Measurements from ENCODE around the gene TBC1D22A.
A peak's percentile ranks its signal among the peaks of the same experiment; 100 is the strongest.
"Not testable (repeated sequence)": the region's sequence is repeated elsewhere in the genome, so short reads cannot be mapped to it uniquely, and the experiment has no call there.

The TBC1D22A gene

GRCh38 chr22:46774253-46774979, 12.0 kb downstream of the TBC1D22A start:
- DNase-seq = peak; percentile 88 to 94 (median 92)

- no peak for DNase-seq
These were observed 12.8 kb downstream of the TBC1D22A start for GRCh38 chr22:46774980-46775849.

GRCh38 chr22:46775850-46776826, 13.7 kb downstream of the TBC1D22A start:
- DNase-seq = no peak

- no peak for DNase-seq
These were observed 14.6 kb downstream of the TBC1D22A start for GRCh38 chr22:46776876-46777608.

GRCh38 chr22:46777609-46777970, 15.1 kb downstream of the TBC1D22A start:
- DNase-seq = peak; percentile 63 to 84 (median 72)

- DNase-seq = no peak
These were observed 16.6 kb downstream of the TBC1D22A start for GRCh38 chr22:46779023-46779422.

GRCh38 chr22:46779651-46780050, 17.2 kb downstream of the TBC1D22A start:
- DNase-seq = no peak

GRCh38 chr22:46780453-46780852, 18.0 kb downstream of the TBC1D22A start:
- DNase-seq = no peak

DNA sequence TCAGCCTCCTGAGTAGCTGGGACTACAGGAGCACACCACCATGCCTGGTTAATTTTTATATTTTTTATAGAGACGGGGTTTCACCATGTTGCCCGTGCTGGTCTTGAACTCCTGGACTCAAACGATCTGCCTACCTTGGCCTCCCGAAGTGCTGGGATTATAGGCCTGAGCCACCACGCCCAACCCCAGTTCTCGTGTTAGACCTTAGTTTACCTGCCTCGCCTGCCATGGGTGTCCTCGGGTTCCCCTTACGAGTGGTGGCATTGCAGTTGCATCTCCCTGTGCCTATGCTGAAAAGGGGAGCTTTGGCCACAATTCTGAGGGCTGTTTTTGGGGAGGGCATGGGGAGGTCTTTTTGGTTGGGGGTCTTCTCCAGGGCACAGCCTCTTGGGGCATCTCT, 18.8 kb downstream of the TBC1D22A start:
- no peak for DNase-seq

GRCh38 chr22:46782200-46782599, 19.8 kb downstream of the TBC1D22A start:
- DNase-seq = not testable (repeated sequence)

DNA sequence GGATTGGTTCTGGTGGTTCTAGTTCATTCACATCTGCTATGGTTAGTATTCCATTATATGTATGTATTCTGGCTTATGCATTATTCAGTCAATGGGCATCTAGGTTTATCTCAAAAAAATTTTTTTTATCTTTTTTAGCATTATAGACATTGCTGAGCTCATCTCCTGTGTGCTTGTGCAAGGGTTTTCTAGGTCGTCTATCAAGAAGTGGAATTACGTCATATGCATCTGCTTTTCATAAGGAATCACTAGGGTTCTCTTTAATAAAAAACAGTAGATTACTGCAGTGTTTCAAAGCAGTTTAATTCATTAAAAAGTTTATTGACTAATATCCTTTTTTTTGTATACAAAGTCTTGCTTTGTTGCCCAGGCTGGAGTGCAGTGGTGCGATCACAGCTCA, 21.3 kb downstream of the TBC1D22A start:
- DNase-seq = peak in 2 of 4 experiments; percentile 31 to 41

DNA sequence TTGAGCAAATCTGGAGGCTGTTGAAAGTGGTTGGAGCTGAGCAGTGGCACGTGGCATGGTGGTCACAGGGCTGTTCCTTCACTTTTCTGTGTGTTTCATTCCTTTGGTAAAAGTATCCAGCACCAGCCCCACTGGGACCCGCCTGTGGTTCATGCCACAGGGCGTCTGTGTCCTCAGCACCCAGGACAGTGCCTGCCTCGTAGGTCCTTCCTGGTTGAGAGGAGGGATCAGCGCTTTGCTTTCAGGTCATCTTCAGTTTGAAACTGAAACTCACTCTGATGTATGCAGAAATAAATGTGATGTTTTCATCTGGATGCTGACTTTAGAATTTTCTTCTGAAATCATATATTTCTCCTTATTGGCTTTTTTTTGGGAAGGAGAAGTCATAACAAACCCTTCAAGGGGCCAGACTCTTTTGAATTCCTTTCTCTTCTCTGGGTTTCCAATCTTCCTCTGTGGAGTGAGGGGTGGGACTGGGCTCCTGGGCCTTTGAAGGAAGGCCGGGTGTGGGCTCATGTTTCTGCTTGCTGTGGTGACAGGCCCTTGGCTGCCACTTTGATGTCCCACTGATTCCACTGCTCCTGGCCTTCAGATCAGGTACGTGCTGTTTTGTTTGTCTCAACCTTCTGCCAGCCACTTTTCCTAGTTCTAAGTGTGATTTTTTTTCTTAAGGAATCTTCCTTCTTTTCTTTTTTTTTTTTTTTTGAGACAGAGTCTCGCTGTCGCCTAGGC, 26.2 kb downstream of the TBC1D22A start:
- DNase-seq = peak in 3 of 4 experiments; percentile 32 to 44 (median 40)

DNA sequence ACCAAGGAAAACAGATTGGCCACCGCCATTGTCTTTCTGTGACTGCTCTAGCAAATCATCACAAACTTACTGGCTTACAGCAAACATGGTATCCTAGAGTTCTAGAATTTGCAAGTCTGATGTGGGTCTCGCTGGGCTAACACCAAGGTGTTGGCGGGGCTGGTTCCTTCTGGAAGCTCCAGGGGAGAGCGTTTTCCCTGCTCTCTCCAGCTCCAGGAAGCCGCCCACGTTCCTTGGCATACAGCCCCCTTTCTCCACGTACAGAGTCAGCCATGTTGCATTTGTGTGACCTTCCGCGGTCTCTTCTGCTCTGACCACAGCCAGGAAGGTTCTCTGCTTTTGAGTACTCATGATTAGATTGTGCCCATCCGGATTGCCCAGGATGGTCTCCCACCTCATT, 27.5 kb downstream of the TBC1D22A start:
- DNase-seq = no peak

DNA sequence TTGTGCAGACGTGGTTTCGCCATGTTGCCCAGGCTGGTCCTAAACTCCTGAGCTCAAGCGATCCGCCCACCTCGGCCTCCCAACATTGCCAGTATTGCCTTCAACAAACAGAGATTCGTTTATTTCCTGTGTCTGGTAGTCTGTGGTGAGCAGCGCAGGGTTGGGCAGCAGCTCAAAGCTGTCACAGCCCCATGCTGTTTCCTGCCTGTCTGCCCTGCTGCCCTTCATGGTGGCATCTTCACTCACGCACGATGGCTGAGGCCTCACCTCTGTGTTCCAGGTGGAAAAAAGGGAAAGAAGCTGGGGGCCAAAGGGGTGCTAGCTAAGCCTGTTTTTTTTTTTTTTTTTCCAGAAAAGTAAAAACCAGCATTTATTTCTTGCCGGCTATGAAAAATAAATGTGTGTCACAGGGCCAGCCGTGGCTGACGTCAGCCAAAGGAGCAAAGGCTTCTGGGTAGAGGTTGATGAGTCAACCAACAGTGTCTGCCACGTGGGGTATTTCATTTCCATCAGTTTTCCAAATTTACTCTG, 28.8 kb downstream of the TBC1D22A start:
- peak; percentile 81 to 87 (median 82) for DNase-seq

DNA sequence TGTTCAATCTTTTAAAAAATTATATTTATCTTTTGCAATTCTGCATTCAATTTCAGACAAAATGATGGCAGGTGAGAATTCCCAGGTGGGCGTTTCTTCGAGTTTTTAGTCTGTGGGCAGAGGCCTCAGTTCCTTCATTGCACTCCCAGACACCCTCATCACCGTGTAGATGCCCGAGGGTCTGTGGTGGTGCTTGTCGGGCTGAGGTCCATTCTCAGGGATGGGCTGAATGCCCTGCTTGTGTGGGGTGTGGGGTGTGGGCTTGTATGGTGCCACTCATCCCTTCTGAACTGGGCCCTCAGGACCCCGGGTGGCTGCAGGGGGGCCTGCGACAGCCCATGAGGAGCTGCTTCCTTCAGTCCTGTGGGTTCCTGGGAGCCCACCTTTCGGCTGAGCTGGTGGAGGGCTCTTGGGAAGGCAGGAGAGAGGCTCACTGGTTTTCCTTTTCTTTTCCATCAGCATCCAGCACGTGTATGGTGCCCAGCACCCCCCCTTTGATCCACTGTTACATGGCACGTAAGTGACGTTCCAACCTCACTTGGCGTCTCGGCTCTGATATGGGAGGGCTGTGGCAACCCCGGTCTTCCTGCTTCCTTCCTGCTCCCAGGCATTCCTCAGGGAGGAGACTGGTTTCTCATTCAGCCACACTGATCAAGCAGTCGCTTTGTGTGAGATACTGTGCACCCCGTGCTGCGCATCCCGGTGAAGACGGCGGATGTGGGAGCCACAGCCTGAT, 29.8 kb downstream of the TBC1D22A start:
- DNase-seq = no peak

DNA sequence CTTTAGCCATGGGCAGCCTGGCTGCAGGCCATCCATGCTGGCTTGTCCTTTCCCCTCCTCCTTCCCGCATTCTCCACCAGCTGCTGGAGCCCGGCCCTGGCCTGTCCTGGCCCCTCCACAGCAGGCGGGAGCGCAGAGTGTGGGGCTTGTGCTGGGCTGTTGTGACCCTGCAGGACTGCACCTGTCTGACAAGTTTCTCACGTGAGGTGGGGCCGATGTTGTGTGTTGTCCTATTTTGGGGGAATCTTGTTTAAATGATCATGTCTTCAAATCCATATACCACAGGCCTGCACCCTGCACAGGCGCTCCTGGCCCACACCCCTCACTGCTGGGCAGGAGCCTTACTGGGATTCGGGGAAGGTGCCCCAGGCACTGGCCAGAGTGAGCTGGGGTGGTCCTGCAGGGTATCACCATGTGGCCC, 30.4 kb downstream of the TBC1D22A start:
- DNase-seq = no peak

DNA sequence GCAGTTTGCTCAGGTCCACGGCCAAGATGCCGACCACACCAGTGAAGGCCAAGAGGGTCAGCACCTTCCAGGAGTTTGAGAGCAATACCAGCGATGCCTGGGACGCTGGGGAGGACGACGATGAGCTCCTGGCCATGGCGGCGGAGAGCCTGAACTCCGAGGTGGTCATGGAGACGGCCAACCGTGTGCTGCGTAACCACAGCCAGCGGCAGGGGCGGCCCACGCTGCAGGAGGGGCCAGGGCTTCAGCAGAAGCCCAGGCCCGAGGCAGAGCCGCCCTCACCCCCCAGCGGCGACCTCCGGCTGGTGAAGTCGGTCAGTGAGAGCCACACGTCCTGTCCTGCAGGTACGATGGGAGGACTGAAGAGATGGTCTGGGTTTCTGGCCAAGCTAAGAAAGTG, 31.0 kb downstream of the TBC1D22A start:
- DNase-seq = no peak

- DNase-seq = no peak
These were observed 31.6 kb downstream of the TBC1D22A start for GRCh38 chr22:46794067-46794466.

- DNase-seq = no peak
These were observed 32.0 kb downstream of the TBC1D22A start for GRCh38 chr22:46794491-46794890.

- no peak for DNase-seq
These were observed 32.7 kb downstream of the TBC1D22A start for GRCh38 chr22:46795140-46795539.

Measured in suppressor macrophage (primary cell).